Astrocyte (in vitro differentiated cells and primary cell): ENCODE measurements around the gene MYO9A. TPM values are rescaled to one million over a fixed set of nuclear protein-coding genes. Genes with fewer than 3 reads are reported as not detected.

ENCODE experiments used
- DNase-seq: peaks from one replicate; pipeline ENCODE4 v3.0.0-alpha.2; 2010; ENCODE audit warnings: low read depth
- FAIRE-seq: peaks from 2 replicates; lab custom pipeline; 2011; peaks lifted over from hg19 to GRCh38; lab: Jason Lieb, UNC
- H2AFZ ChIP-seq: 2 replicates; pipeline ENCODE4 v1.6.0; 2012; ENCODE audit warnings: low read depth, low read length, inconsistent platforms
- H3K27ac ChIP-seq: 2 replicates; pipeline ENCODE4 v1.5.1; 2011; ENCODE audit warnings: low read depth, low read length, inconsistent platforms
- H3K27me3 ChIP-seq: 2 replicates; pipeline ENCODE4 v1.6.0; 2011; ENCODE audit warnings: low read length, inconsistent platforms; ENCODE audit not compliant: insufficient read depth
- H3K36me3 ChIP-seq: 2 replicates; pipeline ENCODE4 v1.5.1; 2011; ENCODE audit warnings: low read length, inconsistent platforms; ENCODE audit not compliant: insufficient read depth
- H3K4me1 ChIP-seq: 2 replicates; pipeline ENCODE4 v1.5.1; 2011; ENCODE audit warnings: low read length, inconsistent platforms; ENCODE audit not compliant: insufficient read depth
- H3K4me2 ChIP-seq: 2 replicates; pipeline ENCODE4 v1.6.0; 2012; ENCODE audit warnings: low read length, inconsistent platforms
- H3K4me3 ChIP-seq: 2 replicates; pipeline ENCODE4 v1.5.1; 2011; ENCODE audit warnings: low read depth, mild to moderate bottlenecking, low read length, inconsistent platforms; ENCODE audit not compliant: insufficient read depth
- H3K79me2 ChIP-seq: 2 replicates; pipeline ENCODE4 v1.6.0; 2012; ENCODE audit warnings: mild to moderate bottlenecking, low read length, inconsistent platforms; ENCODE audit not compliant: insufficient read depth
- H3K9ac ChIP-seq: 2 replicates; pipeline ENCODE4 v1.6.0; 2012; ENCODE audit warnings: mild to moderate bottlenecking, low read length, inconsistent platforms
- H3K9me3 ChIP-seq: 2 replicates; pipeline ENCODE4 v1.5.1; 2012; ENCODE audit warnings: low read depth, mild to moderate bottlenecking, low read length, inconsistent platforms; ENCODE audit not compliant: insufficient read depth
- H4K20me1 ChIP-seq: 2 replicates; pipeline ENCODE4 v1.6.0; 2012; ENCODE audit warnings: low read length, inconsistent platforms; ENCODE audit not compliant: insufficient read depth
- H3K27ac Mint-ChIP-seq: one replicate; pipeline ENCODE4 v1.8.0; 2021; ENCODE audit warnings: mild to moderate bottlenecking, mixed read lengths; ENCODE audit not compliant: unreplicated experiment
- H3K27me3 Mint-ChIP-seq: one replicate; pipeline ENCODE4 v1.8.0; 2021; ENCODE audit warnings: low read depth, mixed read lengths; ENCODE audit not compliant: unreplicated experiment
- H3K36me3 Mint-ChIP-seq: one replicate; pipeline ENCODE4 v1.8.0; 2021; ENCODE audit warnings: low read depth, mixed read lengths; ENCODE audit not compliant: unreplicated experiment
- H3K4me1 Mint-ChIP-seq: one replicate; pipeline ENCODE4 v1.8.0; 2021; ENCODE audit warnings: low read depth, mixed read lengths; ENCODE audit not compliant: unreplicated experiment
- H3K4me3 Mint-ChIP-seq: one replicate; pipeline ENCODE4 v1.8.0; 2021; ENCODE audit warnings: mild to moderate bottlenecking, moderate library complexity, mixed read lengths; ENCODE audit not compliant: unreplicated experiment
- H3K9me3 Mint-ChIP-seq: one replicate; pipeline ENCODE4 v1.8.0; 2021; ENCODE audit warnings: mild to moderate bottlenecking, mixed read lengths; ENCODE audit not compliant: unreplicated experiment
- EZH2 ChIP-seq: IDR thresholded peaks from 2 replicates; pipeline ENCODE4 v1.6.1; 2012; ENCODE audit warnings: mild to moderate bottlenecking, low read length, inconsistent platforms; ENCODE audit not compliant: insufficient read depth
- total RNA-seq: library from RNA; stranded (reverse); gene quantifications from 2 replicates; pipeline ENCODE4 v1.2.1, GENCODE V29; 2021
- TF ChIP-seq, protein P1 (sequence below): IDR thresholded peaks from 2 replicates; pipeline ENCODE4 v1.5.1; 2011; ENCODE audit warnings: low read depth, mild to moderate bottlenecking, inconsistent platforms, low read length, moderate library complexity; ENCODE audit not compliant: insufficient read depth

MYO9A gene
- total RNA-seq, 1 donor from 2014 or later = 26.4 TPM

DNA sequence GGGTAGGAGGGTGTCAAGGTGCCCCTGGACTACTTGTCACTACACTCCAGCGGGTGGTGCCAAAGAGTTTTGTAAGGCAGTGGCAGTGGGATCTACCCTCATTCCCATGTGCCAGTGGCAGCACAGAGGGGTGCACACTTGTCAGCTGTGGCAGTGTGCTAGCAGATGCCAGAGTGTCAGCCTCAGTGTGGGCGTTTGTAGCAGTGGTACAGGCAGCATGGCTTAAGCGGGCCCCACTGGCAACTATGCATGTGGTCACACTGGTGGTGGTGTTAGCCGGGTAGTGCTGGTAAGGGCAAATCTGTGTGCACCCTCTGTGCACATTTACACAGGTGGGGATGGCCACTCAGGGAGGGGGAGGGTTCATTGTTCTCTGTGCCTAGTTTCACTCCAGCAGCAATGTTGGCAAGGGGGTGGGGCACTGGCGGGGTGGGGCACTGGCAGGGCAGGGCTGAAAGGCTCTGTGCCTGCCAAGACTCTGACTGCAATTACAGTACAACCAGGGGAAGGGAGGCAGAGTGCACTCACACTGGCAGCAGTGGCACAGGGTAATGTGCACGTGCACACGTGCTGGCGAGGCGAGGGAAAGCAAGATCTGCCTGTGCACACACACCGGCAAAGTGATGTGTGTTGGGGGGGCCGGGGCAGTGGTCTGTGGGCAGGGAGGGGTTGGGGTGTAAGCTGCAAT lies 31.8 kb downstream of the MYO9A start:
- Histone ChIP-seq H3K27me3 (no peaks in the 10 kb centered on the region), H3K4me2 (no peak overlapping the region), H2AFZ (no peak overlapping the region), H3K9me3 (no peaks in the 10 kb centered on the region), H3K79me2 (peaks cover 17% of the 10 kb centered on the region), H4K20me1 (peaks cover 12% of the 10 kb centered on the region), H3K9ac (no peak overlapping the region), H3K4me1 (no peaks in the 10 kb centered on the region), H3K4me3 (no peak overlapping the region), H3K27ac (no peak overlapping the region), H3K36me3 (no peaks in the 10 kb centered on the region)
- TF ChIP-seq EZH2 = no peak
- TF ChIP-seq, protein P1, sequence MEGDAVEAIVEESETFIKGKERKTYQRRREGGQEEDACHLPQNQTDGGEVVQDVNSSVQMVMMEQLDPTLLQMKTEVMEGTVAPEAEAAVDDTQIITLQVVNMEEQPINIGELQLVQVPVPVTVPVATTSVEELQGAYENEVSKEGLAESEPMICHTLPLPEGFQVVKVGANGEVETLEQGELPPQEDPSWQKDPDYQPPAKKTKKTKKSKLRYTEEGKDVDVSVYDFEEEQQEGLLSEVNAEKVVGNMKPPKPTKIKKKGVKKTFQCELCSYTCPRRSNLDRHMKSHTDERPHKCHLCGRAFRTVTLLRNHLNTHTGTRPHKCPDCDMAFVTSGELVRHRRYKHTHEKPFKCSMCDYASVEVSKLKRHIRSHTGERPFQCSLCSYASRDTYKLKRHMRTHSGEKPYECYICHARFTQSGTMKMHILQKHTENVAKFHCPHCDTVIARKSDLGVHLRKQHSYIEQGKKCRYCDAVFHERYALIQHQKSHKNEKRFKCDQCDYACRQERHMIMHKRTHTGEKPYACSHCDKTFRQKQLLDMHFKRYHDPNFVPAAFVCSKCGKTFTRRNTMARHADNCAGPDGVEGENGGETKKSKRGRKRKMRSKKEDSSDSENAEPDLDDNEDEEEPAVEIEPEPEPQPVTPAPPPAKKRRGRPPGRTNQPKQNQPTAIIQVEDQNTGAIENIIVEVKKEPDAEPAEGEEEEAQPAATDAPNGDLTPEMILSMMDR = no peak
- Mint-ChIP-seq H3K36me3 (peaks cover 11% of the 10 kb centered on the region), H3K4me3 (no peak overlapping the region), H3K27ac (no peak overlapping the region), H3K9me3 (peaks cover 7% of the 10 kb centered on the region), H3K4me1 (peaks cover 6% of the 10 kb centered on the region), H3K27me3 (no peaks in the 10 kb centered on the region)
- DNase-seq (no peak), FAIRE-seq (no peak)

DNA sequence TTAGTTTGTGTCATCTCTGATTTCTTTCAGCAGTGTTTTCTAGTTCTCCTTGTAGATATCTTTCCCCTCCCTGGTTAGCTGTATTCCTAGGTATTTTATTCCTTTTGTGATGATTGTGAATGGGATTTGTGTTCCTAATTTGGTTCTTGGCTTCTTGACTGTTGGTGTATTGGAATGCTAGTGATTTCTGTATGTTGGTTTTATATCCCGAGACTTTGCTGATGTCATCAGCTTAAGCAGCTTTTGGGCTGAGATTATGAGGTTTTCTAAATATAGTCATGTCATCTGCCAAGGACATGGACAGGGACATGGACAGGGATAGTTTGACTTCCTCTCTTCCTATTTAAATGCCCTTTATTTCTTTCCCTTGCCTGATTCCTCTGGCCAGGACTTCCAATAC lies 35.8 kb downstream of the MYO9A start:
- DNase-seq = no peak
- Histone ChIP-seq H3K9ac (no peak overlapping the region), H3K9me3 (no peaks in the 10 kb centered on the region), H3K27ac (no peak overlapping the region), H3K4me2 (no peak overlapping the region), H3K4me1 (no peaks in the 10 kb centered on the region), H3K27me3 (no peaks in the 10 kb centered on the region), H4K20me1 (peaks cover 18% of the 10 kb centered on the region), H2AFZ (no peak overlapping the region), H3K36me3 (no peaks in the 10 kb centered on the region), H3K4me3 (no peak overlapping the region), H3K79me2 (peaks cover 2% of the 10 kb centered on the region)
- TF ChIP-seq EZH2 = no peak
- TF ChIP-seq, protein P1 = no peak
- no peak overlapping the region for H3K27ac Mint-ChIP-seq
- H3K36me3 Mint-ChIP-seq = peaks cover 6% of the 10 kb centered on the region
- H3K4me3 Mint-ChIP-seq = no peak overlapping the region
- H3K27me3 Mint-ChIP-seq = no peaks in the 10 kb centered on the region
- peaks cover 8% of the 10 kb centered on the region for H3K4me1 Mint-ChIP-seq
- FAIRE-seq = no peak
- H3K9me3 Mint-ChIP-seq = peaks cover 7% of the 10 kb centered on the region

DNA sequence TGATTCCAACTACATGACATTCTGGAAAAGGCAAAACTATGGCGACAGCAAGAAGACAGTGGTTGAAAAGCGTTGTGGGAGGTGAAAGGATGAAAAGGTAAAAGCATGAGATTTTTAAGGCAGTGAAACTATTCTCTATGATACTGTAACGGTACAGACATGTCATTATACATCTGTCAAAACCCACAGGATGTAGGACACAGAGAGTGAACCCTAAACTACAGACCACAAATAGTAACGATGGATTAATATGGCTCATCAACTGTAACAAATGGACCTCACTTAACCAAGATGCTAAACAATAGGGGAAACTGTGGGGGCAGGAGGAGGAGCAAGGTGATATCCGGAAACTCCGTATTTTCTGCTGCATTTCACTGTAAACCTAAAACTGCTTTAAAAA lies 39.1 kb downstream of the MYO9A start:
- H2AFZ ChIP-seq = no peak overlapping the region
- H3K4me3 ChIP-seq = no peak overlapping the region
- Mint-ChIP-seq H3K4me1 (peaks cover 10% of the 10 kb centered on the region), H3K36me3 (peaks cover 2% of the 10 kb centered on the region), H3K4me3 (no peak overlapping the region), H3K27me3 (no peaks in the 10 kb centered on the region), H3K27ac (no peak overlapping the region), H3K9me3 (peaks cover 7% of the 10 kb centered on the region)
- no peaks in the 10 kb centered on the region for H3K9me3 ChIP-seq
- H3K27ac ChIP-seq = no peak overlapping the region
- H3K9ac ChIP-seq = no peak overlapping the region
- H3K36me3 ChIP-seq = no peaks in the 10 kb centered on the region
- peaks cover 33% of the 10 kb centered on the region for H4K20me1 ChIP-seq
- H3K27me3 ChIP-seq = no peaks in the 10 kb centered on the region
- no peak for FAIRE-seq
- no peak for DNase-seq
- TF ChIP-seq, protein P1 = no peak
- no peak for TF ChIP-seq EZH2
- H3K4me1 ChIP-seq = no peaks in the 10 kb centered on the region
- H3K79me2 ChIP-seq = peaks cover 12% of the 10 kb centered on the region
- H3K4me2 ChIP-seq = no peak overlapping the region
